ENCODE results near the gene GPR157. TPM values are rescaled to one million over a fixed set of nuclear protein-coding genes. Genes with fewer than 3 reads are reported as not detected.

The GPR157 gene
- total and polyA plus RNA-seq, 2 of the 13 experiments (the other 11 are each of a cell fraction or from before 2014, with no cell fraction given) = 10.1 to 19.2 TPM

DNA sequence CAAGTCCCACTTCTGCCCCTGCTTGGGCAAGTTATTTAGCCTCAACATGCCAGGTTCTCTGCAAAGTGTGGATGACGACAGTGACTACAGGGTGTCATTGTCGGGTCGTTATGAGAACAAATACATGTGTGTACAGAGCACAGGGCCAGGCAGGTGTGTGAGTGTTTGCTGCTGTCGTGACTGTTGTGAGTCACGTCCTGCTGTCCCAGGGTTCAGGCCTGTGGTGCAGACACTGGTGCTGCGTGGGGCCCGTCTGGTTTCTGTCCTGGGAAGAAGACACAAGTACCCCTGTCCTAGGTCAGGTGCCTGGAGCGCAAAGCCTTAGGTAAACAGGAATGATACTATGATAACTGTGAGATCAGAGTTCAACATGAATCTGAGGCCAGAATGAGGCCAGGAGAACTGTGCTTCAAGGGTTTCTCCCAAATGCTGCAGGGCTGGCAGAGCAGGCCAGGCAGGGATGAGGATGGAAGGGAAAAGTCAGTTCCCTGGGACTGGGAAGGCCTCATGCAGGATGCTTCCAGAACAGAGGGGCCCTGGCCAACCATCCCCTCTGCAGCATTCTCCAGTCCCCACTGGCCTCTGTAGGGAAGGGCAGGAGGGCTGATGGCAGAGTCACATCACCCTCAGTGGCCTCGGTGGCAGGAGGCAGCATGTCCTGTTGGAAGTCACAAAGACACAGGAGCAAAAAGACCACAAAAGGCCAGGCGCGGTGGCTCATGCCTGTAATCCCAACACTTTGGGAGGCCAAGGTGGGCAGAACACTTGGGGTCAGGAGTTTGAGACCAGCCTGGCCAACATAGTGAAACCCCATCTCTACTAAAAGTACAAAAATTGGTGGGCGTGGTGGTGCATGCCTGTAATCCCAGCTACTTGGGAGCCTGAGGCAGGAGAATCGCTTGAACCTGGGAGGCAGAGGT is 15.7 kb downstream of the GPR157 start (continued):
- peak; percentile 46; the same call in 1 of the 2 replicates for TF ChIP-seq FOXP1 (IDR thresholded peaks at IDR 0.05)
- peak; percentile 89 for TF ChIP-seq FOXP1 (CRISPR knock-in tag; IDR thresholded peaks at IDR 0.05)
- no peak for TF ChIP-seq ZNF570 (CRISPR knock-in tag; IDR thresholded peaks at IDR 0.05; ENCODE audit: borderline replicate concordance)
- peak; percentile 79 for TF ChIP-seq NR2F6 (IDR thresholded peaks at IDR 0.05)
- peak; percentile 84 for TF ChIP-seq NR2F6 (CRISPR knock-in tag; IDR thresholded peaks at IDR 0.05)
- TF ChIP-seq, protein P1, sequence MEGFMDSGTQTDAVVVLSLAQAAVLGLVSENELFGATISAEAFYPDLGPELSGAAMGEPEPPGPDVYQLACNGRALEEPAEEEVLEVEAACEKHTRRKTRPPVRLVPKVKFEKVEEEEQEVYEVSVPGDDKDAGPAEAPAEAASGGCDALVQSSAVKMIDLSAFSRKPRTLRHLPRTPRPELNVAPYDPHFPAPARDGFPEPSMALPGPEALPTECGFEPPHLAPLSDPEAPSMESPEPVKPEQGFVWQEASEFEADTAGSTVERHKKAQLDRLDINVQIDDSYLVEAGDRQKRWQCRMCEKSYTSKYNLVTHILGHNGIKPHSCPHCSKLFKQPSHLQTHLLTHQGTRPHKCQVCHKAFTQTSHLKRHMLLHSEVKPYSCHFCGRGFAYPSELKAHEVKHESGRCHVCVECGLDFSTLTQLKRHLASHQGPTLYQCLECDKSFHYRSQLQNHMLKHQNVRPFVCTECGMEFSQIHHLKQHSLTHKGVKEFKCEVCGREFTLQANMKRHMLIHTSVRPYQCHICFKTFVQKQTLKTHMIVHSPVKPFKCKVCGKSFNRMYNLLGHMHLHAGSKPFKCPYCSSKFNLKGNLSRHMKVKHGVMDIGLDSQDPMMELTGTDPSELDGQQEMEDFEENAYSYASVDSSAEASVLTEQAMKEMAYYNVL (CRISPR knock-in tag; IDR thresholded peaks at IDR 0.05; ENCODE audit: borderline replicate concordance) = no peak; the same call in 1 of the 2 replicates
- peak; percentile 68; the same call in 1 of the 2 replicates for TF ChIP-seq SP5 (CRISPR knock-in tag; IDR thresholded peaks at IDR 0.05; ENCODE audit: borderline replicate concordance, low read depth)
- TF ChIP-seq ZNF30 (CRISPR knock-in tag; IDR thresholded peaks at IDR 0.05) = no peak
- TF ChIP-seq ZNF564 (CRISPR knock-in tag; IDR thresholded peaks at IDR 0.05) = 0 out of 2 replicates have a peak, but pooled peaks have one; percentile 22
- TF ChIP-seq ZNF431 (CRISPR knock-in tag; IDR thresholded peaks at IDR 0.05; ENCODE audit: borderline replicate concordance, low read depth) = no peak
- TF ChIP-seq HMG20B (CRISPR knock-in tag; conservative IDR thresholded peaks at IDR 0.05) = peak; percentile 84; the same call in 1 of the 2 replicates
- peak; percentile 68; the same call in 1 of the 2 replicates for TF ChIP-seq YEATS4 (CRISPR knock-in tag; IDR thresholded peaks at IDR 0.05; ENCODE audit: borderline replicate concordance)
- peak; percentile 31; the same call in 1 of the 2 replicates for TF ChIP-seq TFDP1 (CRISPR knock-in tag; IDR thresholded peaks at IDR 0.05; ENCODE audit: borderline replicate concordance)
- 0 out of 2 replicates have a peak, but pooled peaks have one; percentile 72 for TF ChIP-seq BRF2 (CRISPR knock-in tag; IDR thresholded peaks at IDR 0.05)
- peak; percentile 38; the same call in 1 of the 2 replicates for TF ChIP-seq ZNF280D (CRISPR knock-in tag; IDR thresholded peaks at IDR 0.05)
- TF ChIP-seq ZNF333 (CRISPR knock-in tag; IDR thresholded peaks at IDR 0.05; ENCODE audit: borderline replicate concordance) = no peak
- TF ChIP-seq NCOA2 (CRISPR knock-in tag; IDR thresholded peaks at IDR 0.05) = peak; percentile 86
- peak; percentile 82; the same call in 1 of the 2 replicates for TF ChIP-seq JUND (CRISPR knock-in tag; IDR thresholded peaks at IDR 0.05)
- peak; percentile 60; the same call in 1 of the 2 replicates for TF ChIP-seq MIXL1 (CRISPR knock-in tag; IDR thresholded peaks at IDR 0.05)
- no peak for TF ChIP-seq KDM2A (CRISPR knock-in tag; IDR thresholded peaks at IDR 0.05; ENCODE audit: borderline replicate concordance, low read depth)
- peak; percentile 64 for TF ChIP-seq KMT2A (CRISPR knock-in tag; IDR thresholded peaks at IDR 0.05)
- peak; percentile 47; the same call in 1 of the 2 replicates for TF ChIP-seq ZNF557 (CRISPR knock-in tag; IDR thresholded peaks at IDR 0.05)

Data from HepG2 (cell line).